Activated CD4-positive, CD25-positive, alpha-beta regulatory T cell treated with anti-CD3 and anti-CD28 coated beads, Interleukin-2, amount 50 U/mL, for 72 hours (primary cell): Measurements from ENCODE around the gene JPH4.
"Not testable (repeated sequence)": the region's sequence is repeated elsewhere in the genome, so short reads cannot be mapped to it uniquely, and the experiment has no call there.

Experiments used
- DNase-seq: peaks from one replicate; pipeline ENCODE4 v3.0.0; 2021

The JPH4 gene

GRCh38 chr14:23608454-23608853, 29.9 kb upstream of the JPH4 start:
- DNase-seq = no peak

GRCh38 chr14:23605931-23606585, 27.5 kb upstream of the JPH4 start:
- no peak for DNase-seq

- DNase-seq = no peak
These were observed 26.1 kb upstream of the JPH4 start for GRCh38 chr14:23604675-23605170.

- DNase-seq = no peak
These were observed 25.6 kb upstream of the JPH4 start for GRCh38 chr14:23604148-23604547.

GRCh38 chr14:23603103-23603502, 24.5 kb upstream of the JPH4 start:
- no peak for DNase-seq

- no peak for DNase-seq
These were observed 23.8 kb upstream of the JPH4 start for GRCh38 chr14:23602181-23603095.

- no peak for DNase-seq
These were observed 23.2 kb upstream of the JPH4 start for GRCh38 chr14:23601845-23602180.

- DNase-seq = no peak
These were observed 22.8 kb upstream of the JPH4 start for GRCh38 chr14:23601424-23601823.

- DNase-seq = no peak
These were observed 22.2 kb upstream of the JPH4 start for GRCh38 chr14:23600806-23601205.

- DNase-seq = no peak
These were observed 21.7 kb upstream of the JPH4 start for GRCh38 chr14:23600322-23600707.

GRCh38 chr14:23594191-23594590, 15.6 kb upstream of the JPH4 start:
- not testable (repeated sequence) for DNase-seq

- DNase-seq = no peak
These were observed 11.6 kb upstream of the JPH4 start for GRCh38 chr14:23590198-23590597.

- DNase-seq = no peak
These were observed 11.0 kb upstream of the JPH4 start for GRCh38 chr14:23589606-23590005.

GRCh38 chr14:23588884-23589598, 10.5 kb upstream of the JPH4 start:
- peak; percentile 68 for DNase-seq

- not testable (repeated sequence) for DNase-seq
These were observed 6.1 kb upstream of the JPH4 start for GRCh38 chr14:23584527-23585203.

- not testable (repeated sequence) for DNase-seq
These were observed 5.4 kb upstream of the JPH4 start for GRCh38 chr14:23583761-23584526.

- DNase-seq = no peak
These were observed 4.5 kb upstream of the JPH4 start for GRCh38 chr14:23582906-23583760.

- no peak for DNase-seq
These were observed 2.3 kb upstream of the JPH4 start for GRCh38 chr14:23580948-23581281.

GRCh38 chr14:23580152-23580926, 1.7 kb upstream of the JPH4 start:
- DNase-seq = no peak

GRCh38 chr14:23579739-23580138, 1.1 kb upstream of the JPH4 start:
- DNase-seq = no peak

- no peak for DNase-seq
These were observed 681 bp upstream of the JPH4 start for GRCh38 chr14:23579311-23579630.
